ENCODE data around the gene TMED5. TPM values are rescaled to one million over a fixed set of nuclear protein-coding genes. Genes with fewer than 3 reads are reported as not detected.

Gene TMED5
- total RNA-seq, 1 donor from 2014 or later, result 38.3 TPM

GRCh38 chr1:93200086-93200620, 19.9 kb upstream of the TMED5 start:
- Mint-ChIP-seq H3K27me3 (ENCODE audit: low read depth) (no peaks in the 10 kb centered on the region), H3K27ac (ENCODE audit: unreplicated experiment) (no peak overlapping the region), H3K9me3 (no peaks in the 10 kb centered on the region), H3K36me3 (ENCODE audit: low read depth) (peaks cover 8% of the 10 kb centered on the region), H3K4me1 (no peaks in the 10 kb centered on the region), H3K4me3 (no peak overlapping the region)
- TF ChIP-seq CTCF (conservative IDR thresholded peaks at IDR 0.05), result no peak
- DNase-seq (ENCODE audit: low read depth, low spot score), result no peak

- no peaks in the 10 kb centered on the region for H3K27me3 Mint-ChIP-seq (ENCODE audit: low read depth)
- H3K4me1 Mint-ChIP-seq, result no peaks in the 10 kb centered on the region
- H3K4me3 Mint-ChIP-seq, result no peak overlapping the region
- TF ChIP-seq CTCF (conservative IDR thresholded peaks at IDR 0.05), result no peak
- H3K27ac Mint-ChIP-seq (ENCODE audit: unreplicated experiment), result no peak overlapping the region
- H3K9me3 Mint-ChIP-seq, result no peaks in the 10 kb centered on the region
- peaks cover 8% of the 10 kb centered on the region for H3K36me3 Mint-ChIP-seq (ENCODE audit: low read depth)
- no peak for DNase-seq (ENCODE audit: low read depth, low spot score)
Measured at GRCh38 chr1:93199150-93199549, 18.9 kb upstream of the TMED5 start.

GRCh38 chr1:93196591-93196990, 16.4 kb upstream of the TMED5 start:
- DNase-seq (ENCODE audit: low read depth, low spot score), result no peak
- no peaks in the 10 kb centered on the region for H3K4me1 Mint-ChIP-seq
- no peak for TF ChIP-seq CTCF (conservative IDR thresholded peaks at IDR 0.05)

GRCh38 chr1:93194231-93194990, 14.2 kb upstream of the TMED5 start:
- Mint-ChIP-seq H3K36me3 (ENCODE audit: low read depth) (peaks cover 8% of the 10 kb centered on the region), H3K4me3 (no peak overlapping the region)

More at GRCh38 chr1:93196591-93196990, 16.4 kb upstream of the TMED5 start:
- Mint-ChIP-seq H3K27ac (ENCODE audit: unreplicated experiment) (no peak overlapping the region), H3K36me3 (ENCODE audit: low read depth) (peaks cover 8% of the 10 kb centered on the region), H3K27me3 (ENCODE audit: low read depth) (no peaks in the 10 kb centered on the region), H3K9me3 (no peaks in the 10 kb centered on the region), H3K4me3 (no peak overlapping the region)

GRCh38 chr1:93190432-93190831, 10.2 kb upstream of the TMED5 start:
- Mint-ChIP-seq H3K36me3 (ENCODE audit: low read depth) (no peaks in the 10 kb centered on the region), H3K4me1 (no peaks in the 10 kb centered on the region), H3K27ac (ENCODE audit: unreplicated experiment) (no peak overlapping the region), H3K4me3 (no peak overlapping the region), H3K9me3 (no peaks in the 10 kb centered on the region), H3K27me3 (ENCODE audit: low read depth) (no peaks in the 10 kb centered on the region)
- TF ChIP-seq CTCF (conservative IDR thresholded peaks at IDR 0.05), result no peak
- no peak for DNase-seq (ENCODE audit: low read depth, low spot score)

More at GRCh38 chr1:93194231-93194990, 14.2 kb upstream of the TMED5 start:
- TF ChIP-seq CTCF (conservative IDR thresholded peaks at IDR 0.05), result no peak
- Mint-ChIP-seq H3K27ac (ENCODE audit: unreplicated experiment) (no peak overlapping the region), H3K27me3 (ENCODE audit: low read depth) (no peaks in the 10 kb centered on the region), H3K4me1 (no peaks in the 10 kb centered on the region), H3K9me3 (no peaks in the 10 kb centered on the region)
- no peak for DNase-seq (ENCODE audit: low read depth, low spot score)

All from neural crest cell (in vitro differentiated cells).